Ishikawa (cell line): ENCODE data around the gene MIGA2.

Experiments
- CEBPB ChIP-seq: IDR thresholded peaks from 2 replicates; pipeline ENCODE4 v1.6.1; 2012
- CREB1 ChIP-seq: IDR thresholded peaks from 2 replicates; pipeline ENCODE4 v1.6.1; 2012; ENCODE audit warnings: low read depth
- EGR1 ChIP-seq: IDR thresholded peaks from 2 replicates; pipeline ENCODE4 v1.6.1; 2012
- EP300 ChIP-seq: IDR thresholded peaks from 2 replicates; pipeline ENCODE4 v1.6.1; 2012; ENCODE audit warnings: borderline replicate concordance
- FOXM1 ChIP-seq: IDR thresholded peaks from 2 replicates; pipeline ENCODE4 v1.6.1; 2012; ENCODE audit warnings: low read depth, borderline replicate concordance
- MAX ChIP-seq: IDR thresholded peaks from 2 replicates; pipeline ENCODE4 v1.6.1; 2012
- NFIC ChIP-seq: IDR thresholded peaks from 2 replicates; pipeline ENCODE4 v1.6.1; 2012
- RAD21 ChIP-seq: IDR thresholded peaks from 2 replicates; pipeline ENCODE4 v1.6.1; 2012; ENCODE audit warnings: low read depth
- REST ChIP-seq: IDR thresholded peaks from 2 replicates; pipeline ENCODE4 v1.6.1; 2012; ENCODE audit warnings: low read depth, mild to moderate bottlenecking
- TAF1 ChIP-seq: IDR thresholded peaks from 2 replicates; pipeline ENCODE4 v1.6.1; 2012; ENCODE audit warnings: low read depth, mild to moderate bottlenecking
- TCF12 ChIP-seq: IDR thresholded peaks from 2 replicates; pipeline ENCODE4 v1.6.1; 2012; ENCODE audit warnings: low read depth
- TEAD4 ChIP-seq: IDR thresholded peaks from 2 replicates; pipeline ENCODE4 v1.6.1; 2012
- USF1 ChIP-seq: IDR thresholded peaks from 2 replicates; pipeline ENCODE4 v1.6.1; 2012
- YY1 ChIP-seq: IDR thresholded peaks from 2 replicates; pipeline ENCODE4 v1.6.1; 2012; ENCODE audit warnings: low read depth
- ZBTB7A ChIP-seq: IDR thresholded peaks from 2 replicates; pipeline ENCODE4 v1.6.1; 2012; ENCODE audit warnings: low read depth

The MIGA2 gene

GRCh38 chr9:129080601-129081387 is 44.4 kb downstream of the MIGA2 start, which contains the start of gene DOLPP1:
Gene DOLPP1 (plus strand): TSS chr9:129081111. CDS start chr9:129081132, 21 bp downstream.
- TF ChIP-seq TEAD4 (no peak), CEBPB (no peak), TCF12 (no peak; the same call in 1 of the 2 replicates), REST (no peak), USF1 (peak; percentile 44; the same call in 1 of the 2 replicates), EGR1 (peak; percentile 33; the same call in 1 of the 2 replicates), CREB1 (peak; percentile 51; the same call in 1 of the 2 replicates), ZBTB7A (no peak; the same call in 1 of the 2 replicates), NFIC (no peak), MAX (peak; percentile 60), EP300 (no peak; the same call in 1 of the 2 replicates), RAD21 (no peak), TAF1 (peak; percentile 72), FOXM1 (peak; percentile 26; the same call in 1 of the 2 replicates), YY1 (peak; percentile 94)

- TF ChIP-seq EP300 (no peak), USF1 (no peak), MAX (no peak), EGR1 (no peak)
These were observed 45.0 kb downstream of the MIGA2 start for GRCh38 chr9:129081388-129081904.

- no peak for TF ChIP-seq USF1
- no peak for TF ChIP-seq EP300
These were observed 47.7 kb downstream of the MIGA2 start for GRCh38 chr9:129084087-129084486.

- no peak for TF ChIP-seq NFIC
- TF ChIP-seq TCF12: no peak
- no peak for TF ChIP-seq CREB1
- TF ChIP-seq TAF1: no peak
- TF ChIP-seq CEBPB: no peak
- no peak for TF ChIP-seq RAD21
These were observed 52.8 kb downstream of the MIGA2 start for GRCh38 chr9:129089246-129089645.

- no peak for TF ChIP-seq TAF1
- no peak for TF ChIP-seq USF1
- no peak for TF ChIP-seq MAX
- no peak for TF ChIP-seq CREB1
- TF ChIP-seq YY1: no peak
- TF ChIP-seq REST: no peak
- no peak for TF ChIP-seq NFIC
- no peak for TF ChIP-seq TCF12
- TF ChIP-seq FOXM1: no peak
- no peak for TF ChIP-seq EP300
- TF ChIP-seq EGR1: no peak
- no peak for TF ChIP-seq RAD21
These were observed 57.4 kb downstream of the MIGA2 start for GRCh38 chr9:129093602-129094386.
